Inferior parietal cortex (tissue), 1 donor: ENCODE measurements around the gene LY6G5C.

Experiments used
- DNase-seq: peaks from one replicate; pipeline ENCODE4 v3.0.0-alpha.2; 2016; ENCODE audit errors: extremely low spot score

The LY6G5C gene

GRCh38 chr6:31642798-31643570 is 37.9 kb downstream of the LY6G5C start:
- no peak for DNase-seq

- DNase-seq = no peak
These were observed 39.5 kb downstream of the LY6G5C start for GRCh38 chr6:31641370-31641769.

GRCh38 chr6:31640612-31641011 is 40.3 kb downstream of the LY6G5C start:
- no peak for DNase-seq

- no peak for DNase-seq
These were observed 41.4 kb downstream of the LY6G5C start for GRCh38 chr6:31639449-31639861.

- DNase-seq = no peak
These were observed 41.8 kb downstream of the LY6G5C start for GRCh38 chr6:31639043-31639442.

GRCh38 chr6:31636698-31637596 is 43.9 kb downstream of the LY6G5C start:
- no peak for DNase-seq

- DNase-seq = no peak
These were observed 45.8 kb downstream of the LY6G5C start for GRCh38 chr6:31634969-31635575.

GRCh38 chr6:31634131-31634530 is 46.7 kb downstream of the LY6G5C start:
- no peak for DNase-seq

GRCh38 chr6:31633447-31633846 is 47.4 kb downstream of the LY6G5C start:
- DNase-seq = no peak

GRCh38 chr6:31632279-31632946 is 48.5 kb downstream of the LY6G5C start:
- DNase-seq = no peak

GRCh38 chr6:31631681-31632278 is 49.1 kb downstream of the LY6G5C start:
- no peak for DNase-seq

- no peak for DNase-seq
These were observed 49.7 kb downstream of the LY6G5C start for GRCh38 chr6:31631209-31631608.

GRCh38 chr6:31630177-31630934 is 50.5 kb downstream of the LY6G5C start:
- DNase-seq = no peak

- DNase-seq = no peak
These were observed 51.9 kb downstream of the LY6G5C start for GRCh38 chr6:31629014-31629413.

- no peak for DNase-seq
These were observed 53.1 kb downstream of the LY6G5C start for GRCh38 chr6:31627690-31628287.

GRCh38 chr6:31626952-31627351 is 53.9 kb downstream of the LY6G5C start:
- no peak for DNase-seq
